Adrenal gland (tissue), 12 donors: Measurements from ENCODE around the gene USP10. TPM values are rescaled to one million over a fixed set of nuclear protein-coding genes. Genes with fewer than 3 reads are reported as not detected.

Experiments
- DNase-seq, 7 donors: peaks; one replicate each; pipeline ENCODE4 v3.0.0-alpha.2; 2019 to 2020
- H3K27ac ChIP-seq, 5 donors: fragments of 200-600 bp; sonication (generic) in 4 of 5; 1 replicate in 3 of 5; 2 replicates in 2 of 5; pipeline versions ENCODE4 v1.5.1 to v1.8.0; 2016 to 2020; ENCODE audit warnings: mild to moderate bottlenecking in 1 of 5
- H3K27me3 ChIP-seq: fragments of 200-600 bp; 2 replicates; pipeline ENCODE4 v1.8.0; 2021
- H3K36me3 ChIP-seq, 2 donors: fragments of 200-600 bp; replicated peaks in 1 of 2; 1 replicate in 1 of 2; 2 replicates in 1 of 2; pipeline versions ENCODE4 v1.5.1 to v1.8.0; 2018 to 2022
- H3K4me1 ChIP-seq, 2 donors: fragments of 200-600 bp; replicated peaks in 1 of 2; 1 replicate in 1 of 2; 2 replicates in 1 of 2; pipeline versions ENCODE4 v1.5.1 to v1.8.0; 2018 to 2021
- H3K4me3 ChIP-seq, 4 donors: fragments of 200-600 bp; sonication (generic) in 3 of 4; one replicate each; pipeline ENCODE4 v1.5.1; 2016 to 2018
- H3K9me3 ChIP-seq, 3 donors: fragments of 200-600 bp; sonication (generic) in 1 of 3; replicated peaks in 1 of 3; 1 replicate in 2 of 3; 2 replicates in 1 of 3; pipeline versions ENCODE4 v1.5.1 to v1.8.0; 2016 to 2021
- CTCF ChIP-seq, 6 experiments: fragments of 450-650 bp in 4 of 6; fragments of 200-600 bp in 2 of 6; sonication (generic) in 1 of 6; IDR thresholded peaks; 1 replicate in 5 of 6; 2 replicates in 1 of 6; pipeline versions ENCODE4 v1.5.1 to v1.8.0; 2016 to 2021; ENCODE audit warnings: antibody characterized with exemption in 6 of 6, mild to moderate bottlenecking in 2 of 6, moderate library complexity in 1 of 6
- POLR2A ChIP-seq, 2 donors: fragments of 450-650 bp; IDR thresholded peaks; one replicate each; pipeline ENCODE4 v1.6.1; 2017; ENCODE audit warnings: antibody characterized with exemption in 2 of 2, mild to moderate bottlenecking in 2 of 2, moderate library complexity in 1 of 2
- WGBS, 4 donors: extraction: QIAGEN DNeasy Blood & Tissue Kit in 2 of 4; methylation state at CpG; one replicate each; pipeline versions ENCODE4 v1.1.5 to v1.1.7; 2013 to 2017; 5-methylcytosine and 5-hydroxymethylcytosine counted together
- intact Hi-C, 2 donors: fragments of 100-400 bp; cut with DNase I; formaldehyde crosslinking; loops; one replicate each; pipeline versions ENCODE4 v1.14.1 to v1.15.0; 2022 to 2023
- polyA plus RNA-seq, 3 donors: library from polyadenylated mRNA; stranded (reverse); fragments of 200-250 nt in 2 of 3; fragments of 350-450 nt in 1 of 3; fragmentation: Illumina TruSeq in 1 of 3; extraction: RNeasy Lipid Tissue Mini Kit (QIAGEN cat#74804) in 1 of 3; gene quantifications; one replicate each; pipeline ENCODE4 v1.2.3, GENCODE V29; 2013 to 2014
- total RNA-seq, 9 donors: library from RNA; depleted of rRNA in 4 of 9; stranded (reverse); fragments of >200 nt in 4 of 9; fragments of 120-200 nt in 1 of 9; fragmentation: NEBNext Ultra II Directional in 1 of 9; extraction: Animal tissue kit (Norgen Biotek cat#: 25700) in 1 of 9; gene quantifications; one replicate each; pipeline versions ENCODE4 v1.1.0 to v1.2.4, GENCODE V29; 2013 to 2023
- donor health status: healthy with polysubstance abuse.
- donor health status: Bipolar disorder and iron deficiency.
- donor health status: DM: yes; HTN: yes; CAD: no.
- donor health status: DM: no; HTN: no; CAD: no.
- donor health status: DM: no; HTN: no; CAD: no.
- donor health status: DM: yes; HTN: yes; CAD: no.

The USP10 gene
- total and polyA plus RNA-seq, 12 donors, result 16.2 to 154 (median 60.4) TPM

GRCh38 chr16:84807776-84808175 lies 108.0 kb downstream of the USP10 start:
- intact Hi-C loops, result no loop called here
- Histone ChIP-seq H3K36me3 (no peaks in the 10 kb centered on the region), H3K4me3 (no peak overlapping the region), H3K4me1 (no peaks in the 10 kb centered on the region), H3K9me3 (no peaks in the 10 kb centered on the region), H3K27me3 (no peaks in the 10 kb centered on the region), H3K27ac (no peak overlapping the region)
- no peak for DNase-seq
- WGBS, 4 donors, result 83 to 92% (median 87%) methylated on average over 6 to 7 of the region's 7 CpGs
- TF ChIP-seq CTCF (IDR thresholded peaks at IDR 0.05), result no peak
- no peak for TF ChIP-seq POLR2A (IDR thresholded peaks at IDR 0.05)

- TF ChIP-seq POLR2A (IDR thresholded peaks at IDR 0.05) (no peak), CTCF (IDR thresholded peaks at IDR 0.05) (no peak)
- Histone ChIP-seq H3K4me3 (no peak overlapping the region), H3K27ac (no peak overlapping the region), H3K27me3 (no peaks in the 10 kb centered on the region), H3K4me1 (no peaks in the 10 kb centered on the region), H3K36me3 (no peaks in the 10 kb centered on the region), H3K9me3 (no peaks in the 10 kb centered on the region)
- 73 to 85% (median 78%) methylated on average over 5 to 8 of the region's 8 CpGs for WGBS, 4 donors
- DNase-seq, result no peak
- intact Hi-C loops, result no loop called here
Measured at GRCh38 chr16:84808826-84809225, 109.0 kb downstream of the USP10 start.

- DNase-seq, result no peak
- 73 to 84% (median 77%) methylated on average over 15 to 17 of the region's 17 CpGs for WGBS, 4 donors
- Histone ChIP-seq H3K4me3 (no peak overlapping the region), H3K27ac (peak overlapping the region in 1 of 5 donors; percentile 68), H3K27me3 (no peaks in the 10 kb centered on the region), H3K36me3 (no peaks in the 10 kb centered on the region), H3K9me3 (no peaks in the 10 kb centered on the region), H3K4me1 (no peaks in the 10 kb centered on the region)
- no peak for TF ChIP-seq CTCF (IDR thresholded peaks at IDR 0.05)
- no peak for TF ChIP-seq POLR2A (IDR thresholded peaks at IDR 0.05)
- intact Hi-C loops, result no loop called here
Measured at GRCh38 chr16:84810518-84811273, 110.9 kb downstream of the USP10 start.

GRCh38 chr16:84811529-84811928 lies 111.7 kb downstream of the USP10 start:
- WGBS, 4 donors, result 92 to 100% (median 95%) methylated on average over 2 of the region's 2 CpGs
- peak overlapping the region in 1 of 5 donors; percentile 68 for H3K27ac ChIP-seq
- H3K9me3 ChIP-seq, result no peaks in the 10 kb centered on the region
- intact Hi-C loops, result no loop called here
- DNase-seq, result no peak
- H3K27me3 ChIP-seq, result no peaks in the 10 kb centered on the region
- H3K36me3 ChIP-seq, result no peaks in the 10 kb centered on the region
- no peak for TF ChIP-seq POLR2A (IDR thresholded peaks at IDR 0.05)
- no peak for TF ChIP-seq CTCF (IDR thresholded peaks at IDR 0.05)
- H3K4me3 ChIP-seq, result no peak overlapping the region
- H3K4me1 ChIP-seq, result no peaks in the 10 kb centered on the region
